Measurements from ENCODE around the gene ARMH3. TPM values are rescaled to one million over a fixed set of nuclear protein-coding genes. Genes with fewer than 3 reads are reported as not detected.

Gene ARMH3
- total and polyA plus RNA-seq, 10 donors: 11.6 to 37.4 (median 21.6) TPM

GRCh38 chr10:101941871-101942270, 114.1 kb downstream of the ARMH3 start:
- 30 to 54% (median 43%) methylated on average over 1 of the region's 1 CpG for WGBS, 5 donors
- TF ChIP-seq POLR2A (IDR thresholded peaks at IDR 0.05) (no peak), CTCF (IDR thresholded peaks at IDR 0.05 in 8 of 11, conservative IDR thresholded peaks at IDR 0.05 in 3 of 11) (no peak), POLR2AphosphoS5 (IDR thresholded peaks at IDR 0.05) (no peak)
- H3K27ac ChIP-seq: no peak overlapping the region

GRCh38 chr10:101940916-101941315, 115.1 kb downstream of the ARMH3 start:
- H3K4me3 ChIP-seq: no peak overlapping the region
- H3K9me3 ChIP-seq: no peaks in the 10 kb centered on the region
- H3K27ac ChIP-seq: no peak overlapping the region
- 89 to 100% (median 100%) methylated on average over 1 of the region's 1 CpG for WGBS, 5 donors
- peaks cover 0 to 56% (median 13%) of the 10 kb centered on the region in 6 donors for H3K36me3 ChIP-seq
- H3K27me3 ChIP-seq (replicated peaks in 1 of 7): no peaks in the 10 kb centered on the region
- TF ChIP-seq POLR2A (IDR thresholded peaks at IDR 0.05) (no peak), CTCF (IDR thresholded peaks at IDR 0.05 in 8 of 11, conservative IDR thresholded peaks at IDR 0.05 in 3 of 11) (no peak), POLR2AphosphoS5 (IDR thresholded peaks at IDR 0.05) (no peak)
- H3K4me1 ChIP-seq: peaks cover 0 to 34% (median 5%) of the 10 kb centered on the region in 6 donors
- intact Hi-C loops (cut with DNase I; ENCODE audit: low total_unique reads): no loop called here
- no peak for DNase-seq

More at GRCh38 chr10:101941871-101942270, 114.1 kb downstream of the ARMH3 start:
- Histone ChIP-seq H3K36me3 (peaks cover 0 to 62% (median 13%) of the 10 kb centered on the region in 6 donors), H3K4me3 (no peak overlapping the region), H3K4me1 (peaks cover 0 to 34% (median 5%) of the 10 kb centered on the region in 6 donors), H3K27me3 (replicated peaks in 1 of 7) (no peaks in the 10 kb centered on the region), H3K9me3 (peaks cover 0 to 3% (median 0%) of the 10 kb centered on the region in 8 donors)
- intact Hi-C loops (cut with DNase I; ENCODE audit: low total_unique reads): no loop called here
- no peak for DNase-seq

- Histone ChIP-seq H3K27ac (no peak overlapping the region), H3K27me3 (replicated peaks in 1 of 7) (no peaks in the 10 kb centered on the region), H3K4me3 (no peak overlapping the region), H3K9me3 (no peaks in the 10 kb centered on the region), H3K36me3 (peaks cover 0 to 50% (median 13%) of the 10 kb centered on the region in 6 donors), H3K4me1 (peaks cover 0 to 45% (median 5%) of the 10 kb centered on the region in 6 donors)
- DNase-seq: no peak
- WGBS, 5 donors: 85 to 94% (median 94%) methylated on average over 3 of the region's 3 CpGs
- intact Hi-C loops (cut with DNase I; ENCODE audit: low total_unique reads): no loop called here
- TF ChIP-seq POLR2A (IDR thresholded peaks at IDR 0.05) (no peak), POLR2AphosphoS5 (IDR thresholded peaks at IDR 0.05) (no peak), CTCF (IDR thresholded peaks at IDR 0.05 in 8 of 11, conservative IDR thresholded peaks at IDR 0.05 in 3 of 11) (no peak)
These were observed 116.2 kb downstream of the ARMH3 start for GRCh38 chr10:101939729-101940128.

- TF ChIP-seq POLR2A (IDR thresholded peaks at IDR 0.05) (no peak), POLR2AphosphoS5 (IDR thresholded peaks at IDR 0.05) (no peak), CTCF (IDR thresholded peaks at IDR 0.05 in 8 of 11, conservative IDR thresholded peaks at IDR 0.05 in 3 of 11) (no peak)
- Histone ChIP-seq H3K4me1 (peaks cover 0 to 51% (median 5%) of the 10 kb centered on the region in 6 donors), H3K9me3 (no peaks in the 10 kb centered on the region), H3K36me3 (peaks cover 0 to 50% (median 13%) of the 10 kb centered on the region in 6 donors), H3K4me3 (no peak overlapping the region), H3K27ac (peak overlapping the region in 1 of 8 donors; percentile 16), H3K27me3 (replicated peaks in 1 of 7) (no peaks in the 10 kb centered on the region)
- WGBS, 5 donors: 38 to 85% (median 66%) methylated on average over 3 of the region's 3 CpGs
- intact Hi-C loops (cut with DNase I; ENCODE audit: low total_unique reads): no loop called here
- DNase-seq: no peak
These were observed 116.8 kb downstream of the ARMH3 start for GRCh38 chr10:101939008-101939648.
